ENCODE measurements around the gene SPRR5. TPM values are rescaled to one million over a fixed set of nuclear protein-coding genes. Genes with fewer than 3 reads are reported as not detected.

The SPRR5 gene
- total RNA-seq, 6 experiments from 2014 or later = not detected

DNA sequence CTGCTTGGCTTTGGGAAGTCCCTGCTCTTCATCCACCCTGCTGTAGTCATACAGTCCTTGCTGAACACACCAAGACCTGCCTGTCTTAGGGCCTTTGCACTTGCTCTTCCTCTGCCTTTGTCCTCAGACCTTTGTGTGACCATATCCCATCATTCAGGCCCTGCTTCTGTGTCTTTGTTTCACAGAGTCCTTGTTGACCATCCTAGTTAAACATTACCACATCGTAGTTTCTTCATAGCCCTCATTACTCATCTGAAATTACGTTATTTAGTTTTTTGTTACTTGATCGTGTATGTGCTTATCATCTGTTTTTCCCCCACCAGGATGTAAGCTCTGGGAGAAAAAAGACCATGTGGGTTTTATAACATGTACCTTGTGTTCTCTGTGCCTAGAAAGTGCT, 18.3 kb upstream of the SPRR5 start:
- no peak overlapping the region for H3K27ac Mint-ChIP-seq
- no peaks in the 10 kb centered on the region; the same call in 1 of the 2 replicates for H3K27me3 Mint-ChIP-seq (ENCODE audit: insufficient read depth)
- no peak overlapping the region for H3K4me3 Mint-ChIP-seq
- no peak for DNase-seq
- peaks cover 4% of the 10 kb centered on the region; the same call in 1 of the 2 replicates for H3K9me3 Mint-ChIP-seq
- H3K4me1 Mint-ChIP-seq (ENCODE audit: low read depth) = no peaks in the 10 kb centered on the region
- no peaks in the 10 kb centered on the region for H3K36me3 Mint-ChIP-seq (ENCODE audit: low read depth)
- no peak for TF ChIP-seq CTCF (IDR thresholded peaks at IDR 0.05)

GRCh38 chr1:152932170-152932811, 14.7 kb upstream of the SPRR5 start:
- H3K9me3 Mint-ChIP-seq = peaks cover 4% of the 10 kb centered on the region; the same call in 1 of the 2 replicates

DNA sequence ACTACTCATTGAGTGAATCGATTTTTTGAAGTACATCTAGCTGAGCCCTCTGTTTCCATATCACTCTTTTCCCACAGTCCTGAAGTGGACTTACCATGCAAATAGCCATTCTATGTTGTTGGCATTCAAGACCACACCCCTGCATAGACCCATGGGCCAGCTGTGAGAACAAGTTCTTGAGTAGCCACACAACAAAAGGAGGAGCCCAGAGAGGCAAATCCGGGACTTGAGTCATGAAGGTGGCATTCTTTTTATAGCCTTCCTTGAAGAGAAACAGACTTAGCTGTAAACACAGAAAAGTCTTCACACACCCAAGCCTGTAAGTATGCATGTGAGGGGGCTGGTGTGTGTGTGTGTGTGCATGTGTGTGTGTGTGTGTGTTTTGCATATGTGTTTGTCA, 13.8 kb upstream of the SPRR5 start:
- no peaks in the 10 kb centered on the region for H3K36me3 Mint-ChIP-seq (ENCODE audit: low read depth)
- DNase-seq = no peak
- no peak overlapping the region for H3K27ac Mint-ChIP-seq
- H3K4me3 Mint-ChIP-seq = no peak overlapping the region
- no peaks in the 10 kb centered on the region for H3K4me1 Mint-ChIP-seq (ENCODE audit: low read depth)
- peaks cover 4% of the 10 kb centered on the region; the same call in 1 of the 2 replicates for H3K9me3 Mint-ChIP-seq
- no peak for TF ChIP-seq CTCF (IDR thresholded peaks at IDR 0.05)
- H3K27me3 Mint-ChIP-seq (ENCODE audit: insufficient read depth) = no peaks in the 10 kb centered on the region

More at GRCh38 chr1:152932170-152932811, 14.7 kb upstream of the SPRR5 start:
- Mint-ChIP-seq H3K27me3 (ENCODE audit: insufficient read depth) (no peaks in the 10 kb centered on the region), H3K27ac (no peak overlapping the region), H3K36me3 (ENCODE audit: low read depth) (no peaks in the 10 kb centered on the region), H3K4me3 (no peak overlapping the region), H3K4me1 (ENCODE audit: low read depth) (no peaks in the 10 kb centered on the region)
- no peak for DNase-seq
- TF ChIP-seq CTCF (IDR thresholded peaks at IDR 0.05) = no peak

DNA sequence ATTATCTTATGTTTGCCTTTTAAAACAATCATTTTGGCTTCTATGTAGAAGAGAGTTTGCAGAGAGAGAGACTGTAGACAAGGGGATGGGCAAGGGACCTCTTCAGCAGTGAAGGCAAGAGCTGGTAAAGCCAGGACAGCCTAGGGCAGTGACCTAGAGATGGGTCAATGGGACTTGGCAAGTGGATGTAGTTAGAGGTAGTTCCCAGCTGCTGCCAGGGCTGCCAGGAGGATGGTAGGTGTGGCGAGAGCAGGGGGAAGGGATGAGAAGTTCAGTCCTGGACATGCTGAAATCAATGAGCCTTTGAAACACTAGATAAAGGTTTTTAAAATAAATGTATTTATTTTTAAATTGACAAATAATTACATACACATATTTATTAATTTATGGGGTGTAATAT, 6.4 kb upstream of the SPRR5 start:
- H3K27me3 Mint-ChIP-seq (ENCODE audit: insufficient read depth) = no peaks in the 10 kb centered on the region; the same call in none of the 2 replicates
- TF ChIP-seq CTCF (IDR thresholded peaks at IDR 0.05) = no peak
- H3K36me3 Mint-ChIP-seq (ENCODE audit: low read depth) = no peaks in the 10 kb centered on the region
- peaks cover 9% of the 10 kb centered on the region for H3K9me3 Mint-ChIP-seq
- no peak overlapping the region for H3K27ac Mint-ChIP-seq
- DNase-seq = no peak
- no peak overlapping the region for H3K4me3 Mint-ChIP-seq
- no peaks in the 10 kb centered on the region for H3K4me1 Mint-ChIP-seq (ENCODE audit: low read depth)

- H3K9me3 Mint-ChIP-seq = peaks cover 9% of the 10 kb centered on the region
- no peak for DNase-seq
- no peak overlapping the region for H3K27ac Mint-ChIP-seq
Measured at GRCh38 chr1:152941037-152941711, 5.8 kb upstream of the SPRR5 start.

More at GRCh38 chr1:152941037-152941711, 5.8 kb upstream of the SPRR5 start:
- Mint-ChIP-seq H3K27me3 (ENCODE audit: insufficient read depth) (no peaks in the 10 kb centered on the region; the same call in none of the 2 replicates), H3K36me3 (ENCODE audit: low read depth) (no peaks in the 10 kb centered on the region), H3K4me1 (ENCODE audit: low read depth) (no peaks in the 10 kb centered on the region), H3K4me3 (no peak overlapping the region)
- TF ChIP-seq CTCF (IDR thresholded peaks at IDR 0.05) = no peak
